Measurements from ENCODE around the gene LZTFL1. TPM values are rescaled to one million over a fixed set of nuclear protein-coding genes. Genes with fewer than 3 reads are reported as not detected.

Gene LZTFL1
- total RNA-seq, 2 experiments from 2014 or later = 6.1 to 9.3 TPM

DNA sequence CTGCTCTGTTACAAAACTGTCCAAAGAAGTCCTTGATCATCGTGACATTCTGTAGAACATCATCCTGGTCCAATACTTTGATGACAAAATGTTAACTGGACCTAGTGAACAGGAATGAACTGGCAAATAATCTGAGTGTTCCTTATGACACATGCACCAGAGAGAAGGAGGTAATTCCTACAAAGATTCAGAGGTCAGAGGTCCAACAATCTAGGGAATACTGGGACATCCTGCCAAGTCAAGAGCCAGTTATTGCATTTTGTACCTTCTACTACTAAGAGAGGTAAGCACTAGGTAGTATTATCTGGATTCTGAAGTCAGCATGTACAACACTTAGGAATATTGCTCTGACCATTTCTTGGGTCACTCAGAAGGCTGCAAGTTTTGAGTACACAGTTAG is 20.8 kb downstream of the LZTFL1 start:
- peaks cover 3% of the 10 kb centered on the region for H3K36me3 Mint-ChIP-seq
- CTCF ChIA-PET = no interaction called here
- H3K27me3 Mint-ChIP-seq = no peaks in the 10 kb centered on the region
- H3K4me3 Mint-ChIP-seq = no peak overlapping the region
- ATAC-seq = no peak
- no peaks in the 10 kb centered on the region for H3K9me3 Mint-ChIP-seq (ENCODE audit: low read depth)
- DNase-seq = no peak
- no peak overlapping the region for H3K27ac Mint-ChIP-seq
- H3K4me1 Mint-ChIP-seq = peaks cover 5% of the 10 kb centered on the region

DNA sequence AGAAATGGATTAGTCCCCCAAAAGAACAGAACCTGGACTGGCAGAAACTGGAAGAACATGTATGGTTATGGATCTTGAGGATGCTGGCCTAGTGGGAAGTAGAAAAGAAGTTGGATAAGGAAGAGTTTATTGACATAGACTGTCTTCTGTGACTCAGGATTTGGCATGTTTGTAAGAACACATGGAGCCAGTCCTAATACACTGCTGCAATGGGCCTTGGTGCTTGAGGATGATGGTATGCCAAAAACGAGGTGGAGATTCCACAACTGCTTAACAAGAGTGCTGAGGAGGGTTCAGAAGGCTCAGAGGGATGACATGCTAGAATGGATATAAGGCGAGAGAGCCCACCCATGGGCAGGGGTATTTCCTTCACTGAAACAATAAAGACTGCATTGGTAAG is 22.4 kb downstream of the LZTFL1 start:
- peaks cover 3% of the 10 kb centered on the region for H3K36me3 Mint-ChIP-seq
- peaks cover 4% of the 10 kb centered on the region for H3K4me1 Mint-ChIP-seq
- no peak overlapping the region for H3K27ac Mint-ChIP-seq
- H3K9me3 Mint-ChIP-seq (ENCODE audit: low read depth) = no peaks in the 10 kb centered on the region
- H3K27me3 Mint-ChIP-seq = peaks cover 2% of the 10 kb centered on the region
- CTCF ChIA-PET = no interaction called here
- ATAC-seq (no peak), DNase-seq (no peak)
- no peak overlapping the region for H3K4me3 Mint-ChIP-seq

DNA sequence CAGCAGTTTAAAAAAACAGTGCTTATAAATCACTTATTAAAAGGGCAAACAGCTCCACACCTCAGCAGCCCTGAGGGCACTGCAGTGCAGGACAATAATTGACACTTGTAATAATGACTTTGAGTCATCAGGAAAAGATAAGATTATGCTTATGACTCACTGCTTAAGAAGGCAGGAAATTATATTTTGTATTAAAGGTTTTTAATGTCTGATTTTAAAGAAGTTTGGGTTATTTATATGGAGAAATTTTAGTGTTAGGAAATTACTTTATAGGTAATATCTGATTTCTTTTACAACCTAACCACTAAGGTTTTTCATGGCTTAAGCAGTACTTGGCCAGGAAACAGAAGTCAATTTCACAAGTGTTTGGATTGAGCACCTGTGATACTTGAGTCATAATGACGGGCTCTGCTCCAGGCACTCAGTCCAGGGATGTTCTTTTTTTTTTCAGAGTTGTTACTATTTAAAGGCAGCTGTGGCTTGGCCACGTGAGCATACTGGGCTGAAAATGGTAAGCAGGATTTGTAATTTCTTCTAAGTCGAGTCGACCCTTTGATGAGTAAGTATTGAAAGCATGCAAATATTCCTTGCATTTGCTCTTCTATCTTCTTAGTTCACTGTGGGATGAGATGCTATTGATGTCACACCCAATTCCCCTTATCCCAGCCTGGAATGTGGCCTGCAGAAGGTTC is 23.9 kb downstream of the LZTFL1 start:
- no peaks in the 10 kb centered on the region for H3K9me3 Mint-ChIP-seq (ENCODE audit: low read depth)
- H3K27ac Mint-ChIP-seq = no peak overlapping the region
- peaks cover 2% of the 10 kb centered on the region for H3K27me3 Mint-ChIP-seq
- H3K36me3 Mint-ChIP-seq = peaks cover 3% of the 10 kb centered on the region
- peaks cover 4% of the 10 kb centered on the region for H3K4me1 Mint-ChIP-seq
- ATAC-seq = peak; percentile 39
- H3K4me3 Mint-ChIP-seq = no peak overlapping the region
- no peak for DNase-seq
- CTCF ChIA-PET = interaction anchor here (1.1 to 1.2 kb wide), 2 partner anchors 15 to 23 kb away, joined by 3 to 4 read pairs; no protein-coding TSS in a partner anchor

DNA sequence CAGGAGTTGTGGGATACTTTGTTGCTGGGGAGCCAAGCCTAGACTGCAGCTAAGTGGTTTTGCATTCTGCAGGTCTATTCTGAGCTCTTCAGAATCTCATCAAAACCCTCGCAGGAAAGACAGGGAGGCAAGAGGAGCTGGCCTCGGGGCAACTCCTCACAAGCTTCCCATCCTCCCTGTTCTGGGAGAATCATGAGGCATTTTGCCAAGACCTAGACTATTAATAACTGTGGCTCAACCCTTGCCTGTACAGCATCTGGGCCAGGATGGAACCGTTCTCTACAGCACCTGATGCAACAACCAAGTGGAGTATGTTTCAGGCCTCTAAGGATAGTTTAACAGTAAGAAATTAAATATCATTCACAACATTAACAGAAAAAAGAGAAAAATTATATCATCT is 25.4 kb downstream of the LZTFL1 start:
- no peak overlapping the region for H3K27ac Mint-ChIP-seq
- CTCF ChIA-PET = interaction anchor here (1.1 kb wide), 3 partner anchors 16 to 263 kb away, joined by 3 to 4 read pairs (median 3); no protein-coding TSS in a partner anchor
- peaks cover 3% of the 10 kb centered on the region for H3K36me3 Mint-ChIP-seq

GRCh38 chr3:45814322-45814721 is 27.6 kb downstream of the LZTFL1 start:
- H3K27ac Mint-ChIP-seq = no peak overlapping the region
- no peak overlapping the region for H3K4me3 Mint-ChIP-seq
- ATAC-seq (no peak), DNase-seq (no peak)
- peaks cover 5% of the 10 kb centered on the region for H3K27me3 Mint-ChIP-seq
- CTCF ChIA-PET = no interaction called here
- H3K9me3 Mint-ChIP-seq (ENCODE audit: low read depth) = no peaks in the 10 kb centered on the region
- peaks cover 3% of the 10 kb centered on the region for H3K36me3 Mint-ChIP-seq
- H3K4me1 Mint-ChIP-seq = peaks cover 4% of the 10 kb centered on the region

More for the DNA sequence above, 25.4 kb downstream of the LZTFL1 start:
- Mint-ChIP-seq H3K9me3 (ENCODE audit: low read depth) (no peaks in the 10 kb centered on the region), H3K4me1 (peaks cover 4% of the 10 kb centered on the region), H3K27me3 (peaks cover 2% of the 10 kb centered on the region), H3K4me3 (no peak overlapping the region)
- no peak for DNase-seq
- no peak for ATAC-seq

DNA sequence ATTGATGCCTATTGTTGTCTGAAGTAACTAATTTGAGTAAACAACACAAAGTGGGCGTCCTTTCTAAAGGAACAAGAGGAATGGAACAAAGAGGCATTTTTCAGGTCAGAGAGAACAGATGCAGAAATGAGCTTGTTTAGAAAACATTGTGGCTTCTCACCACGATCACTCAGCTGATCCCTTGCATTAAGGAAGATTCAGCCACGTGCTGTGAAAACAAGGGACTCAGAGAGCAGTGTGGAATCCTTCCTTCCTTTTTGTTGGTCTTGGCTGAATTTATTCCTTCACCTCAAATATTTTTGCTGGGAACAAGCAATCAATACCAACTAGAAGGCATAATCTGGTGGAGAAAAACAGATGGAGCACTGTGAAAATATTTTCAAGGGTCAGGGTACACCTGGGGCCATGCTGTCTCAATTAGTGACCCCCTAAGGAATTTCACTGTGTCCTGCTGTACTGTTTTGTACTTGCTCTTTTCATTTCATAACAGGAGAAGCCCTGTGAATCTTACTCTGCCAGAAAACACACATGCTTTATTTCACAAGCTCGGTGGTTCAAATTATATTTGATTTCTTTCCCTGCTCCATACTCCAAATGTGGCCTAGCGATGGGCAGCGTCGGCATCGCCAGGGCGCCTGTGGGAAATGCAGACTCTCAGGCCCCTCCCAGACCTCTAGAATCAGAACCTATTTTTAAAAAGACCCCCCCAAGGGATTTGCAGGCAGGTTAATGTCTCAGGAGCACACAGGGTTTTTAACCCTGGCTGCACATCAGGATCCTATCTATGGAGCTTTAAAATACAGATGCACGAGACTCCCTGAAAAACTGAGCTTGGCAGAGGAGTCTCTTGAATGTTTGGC is 34.0 kb downstream of the LZTFL1 start:
- ATAC-seq = no peak
- H3K9me3 Mint-ChIP-seq (ENCODE audit: low read depth) = no peaks in the 10 kb centered on the region
- DNase-seq = no peak
- H3K4me3 Mint-ChIP-seq = no peak overlapping the region
- H3K4me1 Mint-ChIP-seq = peaks cover 2% of the 10 kb centered on the region
- peaks cover 7% of the 10 kb centered on the region for H3K27me3 Mint-ChIP-seq
- no peaks in the 10 kb centered on the region for H3K36me3 Mint-ChIP-seq
- CTCF ChIA-PET = interaction anchor here (1.1 kb wide), 1 partner anchor 23 kb away, joined by 3 read pairs; no protein-coding TSS in a partner anchor
- no peak overlapping the region for H3K27ac Mint-ChIP-seq

- DNase-seq (no peak), ATAC-seq (no peak)
- CTCF ChIA-PET = interaction anchor here (1.1 kb wide), 1 partner anchor 23 kb away, joined by 3 read pairs; no protein-coding TSS in a partner anchor
- Mint-ChIP-seq H3K36me3 (no peaks in the 10 kb centered on the region), H3K4me3 (no peak overlapping the region), H3K27ac (no peak overlapping the region), H3K4me1 (peaks cover 2% of the 10 kb centered on the region), H3K27me3 (peaks cover 7% of the 10 kb centered on the region), H3K9me3 (ENCODE audit: low read depth) (no peaks in the 10 kb centered on the region)
Measured at GRCh38 chr3:45807133-45807532, 34.8 kb downstream of the LZTFL1 start.

DNA sequence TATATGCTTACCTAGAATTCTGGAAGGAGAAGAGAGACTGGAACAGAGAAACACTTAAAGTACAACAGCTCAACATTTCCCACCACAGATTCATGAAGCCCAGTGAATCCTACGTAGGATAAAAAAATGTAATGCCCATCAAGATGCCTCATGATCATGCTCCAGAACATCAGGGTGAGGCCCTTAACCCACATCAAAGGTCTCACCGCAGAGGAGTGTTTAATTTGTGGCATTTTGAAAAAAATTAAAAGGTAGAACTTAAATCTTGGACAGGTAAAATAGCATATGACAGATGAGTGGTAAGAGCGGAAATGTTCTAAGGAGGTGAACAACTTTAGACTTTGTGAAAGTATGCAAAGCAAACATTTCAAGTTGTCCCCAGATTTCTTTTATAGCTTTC is 35.8 kb downstream of the LZTFL1 start:
- CTCF ChIA-PET = interaction anchor here (1.7 kb wide), 1 partner anchor 149 kb away, joined by 3 read pairs; no protein-coding TSS in a partner anchor
- no peak overlapping the region for H3K4me3 Mint-ChIP-seq
- no peaks in the 10 kb centered on the region for H3K36me3 Mint-ChIP-seq
- peaks cover 12% of the 10 kb centered on the region for H3K27me3 Mint-ChIP-seq
- peaks cover 2% of the 10 kb centered on the region for H3K4me1 Mint-ChIP-seq
- no peak for DNase-seq
- ATAC-seq = no peak
- H3K27ac Mint-ChIP-seq = no peak overlapping the region
- no peaks in the 10 kb centered on the region for H3K9me3 Mint-ChIP-seq (ENCODE audit: low read depth)

GRCh38 chr3:45803252-45803935 is 38.5 kb downstream of the LZTFL1 start:
- Mint-ChIP-seq H3K4me1 (peaks cover 2% of the 10 kb centered on the region), H3K27ac (no peak overlapping the region), H3K9me3 (ENCODE audit: low read depth) (no peaks in the 10 kb centered on the region), H3K36me3 (no peaks in the 10 kb centered on the region), H3K4me3 (no peak overlapping the region), H3K27me3 (peaks cover 25% of the 10 kb centered on the region)
- no peak for ATAC-seq
- no peak for DNase-seq
- CTCF ChIA-PET = no interaction called here

DNA sequence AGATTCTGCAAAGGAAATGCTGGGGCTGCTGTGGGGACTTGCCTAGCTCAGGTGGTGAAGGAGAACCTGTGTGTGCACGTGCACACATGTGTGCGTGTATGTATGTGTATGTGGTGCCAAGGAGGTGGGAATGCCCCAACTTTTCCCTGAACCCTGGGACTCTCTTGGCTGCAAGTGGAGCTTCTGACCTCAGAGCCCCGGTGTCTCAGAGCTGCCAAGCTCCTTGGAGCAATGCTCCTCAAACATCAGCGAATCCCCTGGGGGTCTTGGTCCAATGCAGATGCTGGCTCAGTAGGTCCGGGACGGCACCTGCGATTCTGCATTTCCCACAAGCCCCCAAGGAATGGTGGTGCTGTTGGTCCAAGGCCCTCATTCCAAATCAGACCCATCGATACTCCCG is 39.8 kb downstream of the LZTFL1 start:
- Mint-ChIP-seq H3K9me3 (ENCODE audit: low read depth) (no peaks in the 10 kb centered on the region), H3K27me3 (peaks cover 36% of the 10 kb centered on the region), H3K27ac (no peak overlapping the region), H3K4me3 (no peak overlapping the region), H3K4me1 (no peaks in the 10 kb centered on the region), H3K36me3 (no peaks in the 10 kb centered on the region)
- CTCF ChIA-PET = no interaction called here
- DNase-seq (no peak), ATAC-seq (no peak)

DNA sequence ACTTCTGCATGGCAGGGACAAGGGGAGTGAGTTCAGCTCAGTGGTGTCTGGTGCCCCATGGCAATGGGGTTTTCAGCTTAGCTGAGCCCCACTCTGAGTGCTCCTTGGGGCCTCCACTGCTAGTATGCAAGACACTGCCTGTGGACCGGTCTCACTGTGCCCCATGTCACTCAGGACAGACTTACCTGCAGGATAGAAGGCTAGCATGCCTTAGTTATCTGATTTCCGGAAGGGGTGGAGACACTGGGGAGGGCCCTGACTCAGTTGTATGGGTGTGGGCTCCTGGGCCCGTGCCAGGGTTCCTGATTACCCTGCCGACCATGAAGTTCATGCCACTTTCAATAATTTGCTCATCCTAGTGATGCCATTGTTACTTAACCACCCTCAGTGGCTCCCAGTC is 41.3 kb downstream of the LZTFL1 start:
- H3K27ac Mint-ChIP-seq = no peak overlapping the region
- H3K9me3 Mint-ChIP-seq (ENCODE audit: low read depth) = no peaks in the 10 kb centered on the region
- H3K27me3 Mint-ChIP-seq = peaks cover 49% of the 10 kb centered on the region
- no peak overlapping the region for H3K4me3 Mint-ChIP-seq
- DNase-seq (no peak), ATAC-seq (no peak)
- H3K4me1 Mint-ChIP-seq = peaks cover 4% of the 10 kb centered on the region
- CTCF ChIA-PET = interaction anchor here (0.8 kb wide), 1 partner anchor 40 kb away, joined by 3 read pairs; no protein-coding TSS in a partner anchor
- no peaks in the 10 kb centered on the region for H3K36me3 Mint-ChIP-seq

DNA sequence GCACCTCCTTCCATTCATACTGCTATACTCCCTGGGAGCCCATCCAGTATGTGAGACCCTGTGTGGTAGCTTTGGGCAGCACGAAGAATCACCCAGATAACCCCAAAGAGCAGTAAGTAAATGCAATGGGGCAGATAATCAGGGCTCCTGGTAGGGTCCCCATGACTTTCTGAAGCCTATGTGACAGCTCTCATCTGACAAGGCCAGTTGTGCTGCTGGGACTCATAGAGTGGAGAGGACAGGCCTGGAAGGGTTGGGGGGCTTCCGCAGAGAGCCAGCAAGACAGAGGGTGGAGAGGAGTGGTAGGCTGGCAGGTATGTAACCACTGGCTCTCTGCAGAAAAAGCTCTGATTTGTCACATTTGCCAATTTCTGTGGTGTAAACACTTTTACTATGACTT is 42.3 kb downstream of the LZTFL1 start:
- Mint-ChIP-seq H3K27me3 (peaks cover 56% of the 10 kb centered on the region), H3K9me3 (ENCODE audit: low read depth) (no peaks in the 10 kb centered on the region), H3K4me3 (no peak overlapping the region), H3K27ac (no peak overlapping the region), H3K4me1 (peaks cover 7% of the 10 kb centered on the region), H3K36me3 (no peaks in the 10 kb centered on the region)
- CTCF ChIA-PET = interaction anchor here (0.8 to 0.9 kb wide), 2 partner anchors 26 to 39 kb away, joined by 3 read pairs; no protein-coding TSS in a partner anchor
- ATAC-seq = no peak
- DNase-seq = no peak

DNA sequence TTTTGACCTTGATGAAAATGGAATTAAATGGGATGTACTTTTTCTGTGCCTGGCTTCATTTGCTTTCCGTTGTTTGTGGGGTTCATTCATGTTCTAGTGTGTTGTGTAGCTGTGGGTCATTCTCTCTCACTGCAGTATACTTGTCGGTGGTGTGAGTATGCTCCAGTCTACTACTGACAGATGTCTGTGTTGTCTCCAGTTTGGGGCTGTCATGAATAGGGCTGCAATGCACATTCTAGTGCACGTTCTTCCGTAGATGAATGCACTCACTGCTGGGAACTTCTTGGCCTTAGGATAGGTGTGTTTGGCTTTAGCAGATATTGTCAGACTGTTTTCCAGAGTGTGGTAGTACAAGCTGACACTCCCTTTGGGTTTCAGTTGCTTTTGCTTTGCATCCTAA is 43.9 kb downstream of the LZTFL1 start:
- no peak for ATAC-seq
- Mint-ChIP-seq H3K27ac (no peak overlapping the region), H3K36me3 (no peaks in the 10 kb centered on the region), H3K4me1 (peaks cover 7% of the 10 kb centered on the region), H3K4me3 (no peak overlapping the region), H3K27me3 (peaks cover 71% of the 10 kb centered on the region), H3K9me3 (ENCODE audit: low read depth) (no peaks in the 10 kb centered on the region)
- DNase-seq = peak; percentile 38
- CTCF ChIA-PET = no interaction called here

Data from activated CD8-positive, alpha-beta memory T cell treated with anti-CD3 and anti-CD28 coated beads, Interleukin-2, amount 10 ng/mL, durations not matched to agents 7 days and 5 days (primary cell).